HG03159 (cell line): ENCODE data around the gene PTOV1.

Source experiments
- ATAC-seq: cut with Tn5 transposase; IDR thresholded peaks from one replicate; pipeline ENCODE4 v1.9.1; 2021; ENCODE audit warnings: mild to moderate bottlenecking, moderate library complexity; ENCODE audit not compliant: unreplicated experiment

Gene PTOV1

GRCh38 chr19:49850487-49851342, at the start of gene PTOV1:
Gene PTOV1, plus strand, starts transcription at chr19:49851159.
- peak; percentile 65 for ATAC-seq

GRCh38 chr19:49801401-49801888, 49.5 kb upstream of the PTOV1 start:
- no peak for ATAC-seq

GRCh38 chr19:49801966-49802661, 48.8 kb upstream of the PTOV1 start:
- no peak for ATAC-seq

GRCh38 chr19:49802836-49803528, 48.0 kb upstream of the PTOV1 start:
- ATAC-seq, result no peak

- no peak for ATAC-seq
Measured at GRCh38 chr19:49803529-49803856, 47.5 kb upstream of the PTOV1 start.

GRCh38 chr19:49805822-49806619, 44.9 kb upstream of the PTOV1 start:
- ATAC-seq, result no peak

GRCh38 chr19:49806620-49806959, 44.4 kb upstream of the PTOV1 start:
- no peak for ATAC-seq

GRCh38 chr19:49807058-49807903, 43.7 kb upstream of the PTOV1 start:
- ATAC-seq, result no peak

GRCh38 chr19:49807904-49808675, 42.9 kb upstream of the PTOV1 start:
- no peak for ATAC-seq

GRCh38 chr19:49808711-49809159, 42.2 kb upstream of the PTOV1 start:
- ATAC-seq, result no peak

- ATAC-seq, result no peak
Measured at GRCh38 chr19:49809160-49809940, 41.6 kb upstream of the PTOV1 start.

GRCh38 chr19:49809941-49810389, 41.0 kb upstream of the PTOV1 start:
- no peak for ATAC-seq

GRCh38 chr19:49811328-49811727, 39.6 kb upstream of the PTOV1 start:
- ATAC-seq, result no peak

- ATAC-seq, result no peak
Measured at GRCh38 chr19:49812452-49812996, 38.4 kb upstream of the PTOV1 start.

- peak; percentile 42 for ATAC-seq
Measured at GRCh38 chr19:49812997-49813861, 37.7 kb upstream of the PTOV1 start, which contains the start of gene FUZ. Gene FUZ, minus strand, starts transcription at chr19:49813292. Its CDS starts 186 bp downstream, at chr19:49813106.

GRCh38 chr19:49814010-49814409, 36.9 kb upstream of the PTOV1 start:
- no peak for ATAC-seq

- no peak for ATAC-seq
Measured at GRCh38 chr19:49816590-49816989, 34.4 kb upstream of the PTOV1 start.
